Panc1 (cell line): Measurements from ENCODE around the gene USP24. TPM values are rescaled to one million over a fixed set of nuclear protein-coding genes. Genes with fewer than 3 reads are reported as not detected.

Source experiments
- ATAC-seq: fragments of 200-7000 bp; cut with Tn5 transposase; 2 replicates; pipeline ENCODE4 v1.9.1; 2020; ENCODE audit warnings: mild to moderate bottlenecking, moderate library complexity
- BruUV-seq: library from RNA; stranded (reverse); fragments of 400-500 nt; replicated peaks from 2 replicates; lab custom pipeline; 2021; lab: Mats Ljungman, UMichigan
- CTCF ChIA-PET: fragments of 300-600 bp; sonication (Branson Sonifier 250); formaldehyde crosslinking; loops from one replicate; lab custom pipeline; 2022; ENCODE audit warnings: antibody characterized with exemption; lab: Charles Lee
- POLR2A ChIA-PET: fragments of 300-600 bp; sonication (Branson Sonifier 250); formaldehyde crosslinking; loops from one replicate; lab custom pipeline; 2022; ENCODE audit warnings: antibody characterized with exemption; lab: Charles Lee
- DNase-seq: peaks from one replicate; pipeline ENCODE4 v3.0.0-alpha.2; 2010; ENCODE audit warnings: low read depth, low spot score
- H3K27ac ChIP-seq: 2 replicates; pipeline ENCODE4 v1.5.1; 2011; ENCODE audit warnings: mild to moderate bottlenecking, low read length, inconsistent platforms
- H3K27me3 ChIP-seq: fragments of 200-500 bp; sonication (Bioruptor generic); 2 replicates; pipeline ENCODE4 v1.6.0; 2014; ENCODE audit warnings: low read length, inconsistent platforms; ENCODE audit not compliant: control insufficient read depth, insufficient read depth
- H3K36me3 ChIP-seq: fragments of 200-500 bp; sonication (Bioruptor generic); 2 replicates; pipeline ENCODE4 v1.5.1; 2014; ENCODE audit warnings: inconsistent platforms, mild to moderate bottlenecking, low read length, moderate library complexity; ENCODE audit not compliant: control insufficient read depth, insufficient read depth
- H3K4me1 ChIP-seq: 2 replicates; pipeline ENCODE4 v1.5.1; 2011; ENCODE audit warnings: inconsistent platforms, mild to moderate bottlenecking, low read length, moderate library complexity; ENCODE audit not compliant: control insufficient read depth, insufficient read depth
- H3K4me3 ChIP-seq, 2 experiments: 2 replicates each; pipeline ENCODE4 v1.5.1; 2011 to 2012; ENCODE audit warnings: low read depth in 2 of 2, low read length in 2 of 2, mild to moderate bottlenecking in 2 of 2, inconsistent platforms in 1 of 2, moderate library complexity in 1 of 2
- H3K9me3 ChIP-seq: fragments of 200-500 bp; sonication (Bioruptor generic); 2 replicates; pipeline ENCODE4 v1.5.1; 2014; ENCODE audit warnings: low read depth, mild to moderate bottlenecking, inconsistent platforms, low read length, moderate library complexity; ENCODE audit not compliant: control insufficient read depth, insufficient read depth
- POLR2AphosphoS5 ChIP-seq: IDR thresholded peaks from 2 replicates; pipeline ENCODE4 v1.6.1; 2012; ENCODE audit warnings: mild to moderate bottlenecking, low read depth, low read length, moderate library complexity
- SIN3A ChIP-seq: IDR thresholded peaks from 2 replicates; pipeline ENCODE4 v1.6.1; 2012; ENCODE audit warnings: low read depth, mild to moderate bottlenecking, low read length, moderate library complexity, borderline replicate concordance; ENCODE audit not compliant: insufficient read depth
- TCF7L2 ChIP-seq: IDR thresholded peaks from 2 replicates; pipeline ENCODE4 v1.6.1; 2011; ENCODE audit warnings: mild to moderate bottlenecking, low read depth, low read length, inconsistent platforms
- in situ Hi-C: cut with HindIII; loops from 2 replicates; pipeline ENCODE4 v1.10.0; 2016; ENCODE audit warnings: low sequenced_read_pairs, low pct_unique_long_range_greater_than_20kb
- intact Hi-C: fragments of 100-400 bp; cut with micrococcal nuclease; formaldehyde crosslinking; loops from one replicate; pipeline ENCODE4 v1.10.0; 2022; ENCODE audit not compliant: unreplicated experiment
- total RNA-seq: library from RNA; stranded (reverse); gene quantifications from one replicate; pipeline ENCODE4 v1.2.1, GENCODE V29; 2021; ENCODE audit not compliant: unreplicated experiment
- TF ChIP-seq, protein P1 (sequence below), 2 experiments: IDR thresholded peaks; 2 replicates each; pipeline ENCODE4 v1.6.1; 2011 to 2012; ENCODE audit warnings: low read depth in 2 of 2, control low read depth in 1 of 2, low read length in 1 of 2, mild to moderate bottlenecking in 1 of 2, moderate library complexity in 1 of 2; ENCODE audit not compliant: insufficient read depth in 1 of 2
- TF ChIP-seq, protein P2 (sequence below): fragments of 450-650 bp; IDR thresholded peaks from 2 replicates; pipeline ENCODE4 v1.5.1; 2017; ENCODE audit warnings: mild to moderate bottlenecking

Gene USP24
- total RNA-seq, 1 experiment from 2014 or later = 52.2 TPM

DNA sequence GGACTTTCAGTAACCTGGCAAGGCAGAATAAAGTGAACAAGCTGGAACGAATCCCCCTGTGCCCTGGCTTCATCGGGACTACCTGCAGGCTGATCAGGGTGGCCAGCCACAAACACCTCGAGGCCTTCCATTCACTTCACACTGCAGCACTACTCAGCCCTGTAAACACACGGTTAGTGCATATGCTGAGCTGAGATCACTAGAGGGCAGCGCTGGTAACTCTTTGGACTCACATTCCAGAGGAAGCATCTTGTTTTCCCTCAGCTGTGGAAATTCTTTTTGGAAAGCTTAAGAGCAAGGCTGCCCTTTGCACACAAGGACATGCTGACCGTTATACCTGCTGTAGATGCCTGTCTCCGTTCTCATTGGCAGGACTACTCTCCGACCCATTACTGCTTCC lies 143.7 kb downstream of the USP24 start:
- ATAC-seq (peak; percentile 92), DNase-seq (peak; percentile 18)
- intact Hi-C loops = no loop called here
- Histone ChIP-seq H3K4me3 (no peak overlapping the region), H3K36me3 (peaks cover 53% of the 10 kb centered on the region), H3K4me1 (no peaks in the 10 kb centered on the region), H3K9me3 (no peaks in the 10 kb centered on the region), H3K27ac (no peak overlapping the region), H3K27me3 (no peaks in the 10 kb centered on the region)
- BruUV-seq = no TSS peak
- TF ChIP-seq, protein P1, sequence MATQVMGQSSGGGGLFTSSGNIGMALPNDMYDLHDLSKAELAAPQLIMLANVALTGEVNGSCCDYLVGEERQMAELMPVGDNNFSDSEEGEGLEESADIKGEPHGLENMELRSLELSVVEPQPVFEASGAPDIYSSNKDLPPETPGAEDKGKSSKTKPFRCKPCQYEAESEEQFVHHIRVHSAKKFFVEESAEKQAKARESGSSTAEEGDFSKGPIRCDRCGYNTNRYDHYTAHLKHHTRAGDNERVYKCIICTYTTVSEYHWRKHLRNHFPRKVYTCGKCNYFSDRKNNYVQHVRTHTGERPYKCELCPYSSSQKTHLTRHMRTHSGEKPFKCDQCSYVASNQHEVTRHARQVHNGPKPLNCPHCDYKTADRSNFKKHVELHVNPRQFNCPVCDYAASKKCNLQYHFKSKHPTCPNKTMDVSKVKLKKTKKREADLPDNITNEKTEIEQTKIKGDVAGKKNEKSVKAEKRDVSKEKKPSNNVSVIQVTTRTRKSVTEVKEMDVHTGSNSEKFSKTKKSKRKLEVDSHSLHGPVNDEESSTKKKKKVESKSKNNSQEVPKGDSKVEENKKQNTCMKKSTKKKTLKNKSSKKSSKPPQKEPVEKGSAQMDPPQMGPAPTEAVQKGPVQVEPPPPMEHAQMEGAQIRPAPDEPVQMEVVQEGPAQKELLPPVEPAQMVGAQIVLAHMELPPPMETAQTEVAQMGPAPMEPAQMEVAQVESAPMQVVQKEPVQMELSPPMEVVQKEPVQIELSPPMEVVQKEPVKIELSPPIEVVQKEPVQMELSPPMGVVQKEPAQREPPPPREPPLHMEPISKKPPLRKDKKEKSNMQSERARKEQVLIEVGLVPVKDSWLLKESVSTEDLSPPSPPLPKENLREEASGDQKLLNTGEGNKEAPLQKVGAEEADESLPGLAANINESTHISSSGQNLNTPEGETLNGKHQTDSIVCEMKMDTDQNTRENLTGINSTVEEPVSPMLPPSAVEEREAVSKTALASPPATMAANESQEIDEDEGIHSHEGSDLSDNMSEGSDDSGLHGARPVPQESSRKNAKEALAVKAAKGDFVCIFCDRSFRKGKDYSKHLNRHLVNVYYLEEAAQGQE (IDR thresholded peaks at IDR 0.05; ENCODE audit: insufficient read depth in 1 of 2, low read depth in 2 of 2, low read length in 1 of 2) = no peak
- TF ChIP-seq, protein P2, sequence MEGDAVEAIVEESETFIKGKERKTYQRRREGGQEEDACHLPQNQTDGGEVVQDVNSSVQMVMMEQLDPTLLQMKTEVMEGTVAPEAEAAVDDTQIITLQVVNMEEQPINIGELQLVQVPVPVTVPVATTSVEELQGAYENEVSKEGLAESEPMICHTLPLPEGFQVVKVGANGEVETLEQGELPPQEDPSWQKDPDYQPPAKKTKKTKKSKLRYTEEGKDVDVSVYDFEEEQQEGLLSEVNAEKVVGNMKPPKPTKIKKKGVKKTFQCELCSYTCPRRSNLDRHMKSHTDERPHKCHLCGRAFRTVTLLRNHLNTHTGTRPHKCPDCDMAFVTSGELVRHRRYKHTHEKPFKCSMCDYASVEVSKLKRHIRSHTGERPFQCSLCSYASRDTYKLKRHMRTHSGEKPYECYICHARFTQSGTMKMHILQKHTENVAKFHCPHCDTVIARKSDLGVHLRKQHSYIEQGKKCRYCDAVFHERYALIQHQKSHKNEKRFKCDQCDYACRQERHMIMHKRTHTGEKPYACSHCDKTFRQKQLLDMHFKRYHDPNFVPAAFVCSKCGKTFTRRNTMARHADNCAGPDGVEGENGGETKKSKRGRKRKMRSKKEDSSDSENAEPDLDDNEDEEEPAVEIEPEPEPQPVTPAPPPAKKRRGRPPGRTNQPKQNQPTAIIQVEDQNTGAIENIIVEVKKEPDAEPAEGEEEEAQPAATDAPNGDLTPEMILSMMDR = peak; percentile 81
- no peak for TF ChIP-seq POLR2AphosphoS5
- no peak for TF ChIP-seq SIN3A
- TF ChIP-seq TCF7L2 = no peak
- in situ Hi-C loops = no loop called here
- CTCF ChIA-PET = interaction anchor here (0.5 kb wide), 1 partner anchor 67 kb away, joined by 3 read pairs; no protein-coding TSS in a partner anchor
- POLR2A ChIA-PET = no interaction called here

GRCh38 chr1:55070293-55071164 lies 144.6 kb downstream of the USP24 start:
- Histone ChIP-seq H3K27me3 (no peaks in the 10 kb centered on the region), H3K27ac (no peak overlapping the region), H3K9me3 (no peaks in the 10 kb centered on the region), H3K4me3 (no peak overlapping the region), H3K36me3 (peaks cover 47% of the 10 kb centered on the region), H3K4me1 (no peaks in the 10 kb centered on the region)
- ATAC-seq = no peak
- DNase-seq = no peak
- CTCF ChIA-PET = no interaction called here
- in situ Hi-C loops (no loop called here), intact Hi-C loops (no loop called here)
- BruUV-seq = no TSS peak
- POLR2A ChIA-PET = interaction anchor here (0.6 kb wide), 1 partner anchor 771 kb away, joined by 3 read pairs; no protein-coding TSS in a partner anchor
- TF ChIP-seq TCF7L2 (no peak), POLR2AphosphoS5 (no peak), SIN3A (no peak)
- TF ChIP-seq, protein P1 (IDR thresholded peaks at IDR 0.05; ENCODE audit: insufficient read depth in 1 of 2, low read depth in 2 of 2, low read length in 1 of 2) = no peak
- TF ChIP-seq, protein P2 = no peak
